Activated CD4-positive, alpha-beta T cell treated with anti-CD3 and anti-CD28 coated beads, Interleukin-2, Interleukin-4, amounts not matched to agents 100 ng/mL and 50 ng/mL, durations not matched to agents 16 hours and 8 hours (primary cell): ENCODE data around the gene ESPN.

Experiments
- DNase-seq: peaks from one replicate; pipeline ENCODE4 v3.0.0-alpha.2; 2020; ENCODE audit warnings: low spot score

Gene ESPN

DNA sequence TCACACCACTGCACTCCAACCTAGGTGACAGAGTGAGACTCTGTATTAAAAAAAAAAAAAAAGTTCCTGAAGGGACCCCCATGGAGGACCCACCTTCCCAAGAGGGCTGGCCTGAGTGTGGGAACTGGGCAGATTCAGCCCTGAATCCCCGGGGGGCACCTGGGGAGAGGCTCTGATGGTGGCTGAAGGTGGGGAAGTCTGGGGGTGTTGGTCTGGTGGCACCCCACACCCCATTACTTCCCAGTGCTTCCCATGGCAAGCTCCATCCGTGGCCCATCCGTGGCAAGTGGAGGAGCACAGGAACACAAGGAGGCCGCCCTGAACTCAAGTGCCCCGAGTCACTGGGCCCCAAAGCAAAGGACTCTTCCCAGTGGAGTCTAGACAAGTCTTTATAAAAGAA, 42.2 kb downstream of the ESPN start:
- no peak for DNase-seq

DNA sequence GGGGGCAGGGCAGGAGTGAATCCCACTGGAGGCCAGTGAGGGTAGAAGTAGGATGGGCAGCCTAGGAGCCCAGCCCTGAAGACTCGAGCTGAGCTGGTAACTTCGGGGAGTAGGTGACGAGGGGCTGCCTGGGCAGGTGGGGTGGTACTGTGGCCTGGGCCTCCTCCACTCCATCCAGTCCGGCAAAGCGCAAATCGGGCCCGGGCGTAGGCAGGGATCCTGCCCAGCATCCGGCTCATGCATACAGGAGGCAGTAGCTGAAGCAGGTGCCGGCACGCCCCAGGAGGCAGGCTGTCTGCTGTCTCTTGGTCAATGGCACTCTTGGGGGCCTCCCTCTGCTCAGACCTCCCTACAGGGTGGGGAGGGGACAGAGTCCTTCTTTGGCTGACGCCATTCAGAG, 42.6 kb downstream of the ESPN start:
- DNase-seq = no peak

DNA sequence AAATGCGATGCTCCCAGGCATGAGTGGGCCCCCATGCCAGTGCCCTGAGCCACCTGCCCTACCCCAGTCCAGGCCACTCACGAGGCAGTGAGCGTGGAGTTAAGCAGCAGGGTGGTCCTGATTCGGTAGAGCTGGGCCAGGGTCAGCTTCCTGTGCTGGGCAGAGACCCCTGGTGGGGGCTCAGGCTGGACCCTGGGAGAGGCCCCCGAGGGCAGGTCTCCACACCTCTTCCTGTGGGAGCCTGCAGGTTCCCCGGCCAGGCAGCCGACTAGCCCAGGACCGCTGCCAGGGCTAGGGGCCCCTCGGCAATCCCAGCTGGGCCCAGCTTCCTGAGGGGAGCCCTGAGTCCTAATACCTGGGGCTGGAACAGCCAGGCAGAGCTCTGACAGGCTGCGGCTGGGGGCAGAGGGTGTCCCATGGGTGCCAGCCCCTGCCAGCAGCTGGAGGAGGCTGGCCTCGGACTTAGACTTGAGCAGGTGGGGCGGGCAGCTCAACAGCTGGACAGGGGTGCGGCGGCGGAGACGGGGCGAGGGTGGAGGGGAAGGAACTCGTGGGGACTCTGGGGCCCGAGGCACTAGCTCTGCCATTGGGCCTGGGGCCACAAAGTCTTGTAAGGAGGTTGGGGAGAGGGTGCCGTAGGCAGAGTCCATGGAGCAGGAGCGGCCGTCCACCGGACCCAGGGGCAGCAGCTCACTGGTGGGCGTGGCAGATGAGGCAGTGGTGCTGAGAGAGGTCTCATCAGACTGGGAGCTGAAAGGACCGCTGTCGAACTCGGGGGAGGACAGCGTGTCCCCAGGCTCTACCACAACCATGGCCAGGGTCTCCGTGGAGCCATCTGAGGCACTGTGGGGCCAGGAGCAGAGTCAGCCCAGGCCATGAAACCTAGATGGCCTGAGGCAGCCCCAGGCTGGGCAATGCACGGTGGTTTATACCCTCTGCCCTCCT, 43.4 kb downstream of the ESPN start:
- no peak for DNase-seq

- no peak for DNase-seq
These were observed 44.3 kb downstream of the ESPN start for GRCh38 chr1:6468729-6469461.

GRCh38 chr1:6470132-6471085, 45.8 kb downstream of the ESPN start:
- DNase-seq = no peak

- DNase-seq = no peak
These were observed 46.8 kb downstream of the ESPN start for GRCh38 chr1:6471086-6471969.

GRCh38 chr1:6471970-6472368, 47.4 kb downstream of the ESPN start:
- DNase-seq = no peak

DNA sequence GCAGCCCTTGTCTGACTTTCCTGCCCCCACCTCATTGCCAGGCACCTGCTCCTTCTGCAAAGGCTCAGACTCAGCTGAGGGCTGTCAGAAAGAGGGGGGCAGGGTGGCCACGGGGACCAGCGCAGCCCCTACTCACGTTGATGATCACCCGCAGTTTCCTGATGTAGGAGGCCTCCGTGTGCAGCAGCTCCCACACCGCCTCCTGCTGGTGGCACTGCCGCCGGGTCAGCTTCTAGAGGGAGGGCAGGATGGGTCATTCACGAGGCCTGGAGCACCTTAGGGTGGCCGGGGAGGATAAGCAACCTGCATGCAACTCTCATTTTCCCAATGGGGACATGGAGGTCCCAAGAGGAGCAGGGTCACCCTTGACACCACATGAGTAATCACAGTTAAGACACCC, 47.8 kb downstream of the ESPN start:
- DNase-seq = no peak

GRCh38 chr1:6473156-6473555, 48.6 kb downstream of the ESPN start:
- DNase-seq = no peak

- no peak for DNase-seq
These were observed 49.6 kb downstream of the ESPN start for GRCh38 chr1:6473974-6474814.

DNA sequence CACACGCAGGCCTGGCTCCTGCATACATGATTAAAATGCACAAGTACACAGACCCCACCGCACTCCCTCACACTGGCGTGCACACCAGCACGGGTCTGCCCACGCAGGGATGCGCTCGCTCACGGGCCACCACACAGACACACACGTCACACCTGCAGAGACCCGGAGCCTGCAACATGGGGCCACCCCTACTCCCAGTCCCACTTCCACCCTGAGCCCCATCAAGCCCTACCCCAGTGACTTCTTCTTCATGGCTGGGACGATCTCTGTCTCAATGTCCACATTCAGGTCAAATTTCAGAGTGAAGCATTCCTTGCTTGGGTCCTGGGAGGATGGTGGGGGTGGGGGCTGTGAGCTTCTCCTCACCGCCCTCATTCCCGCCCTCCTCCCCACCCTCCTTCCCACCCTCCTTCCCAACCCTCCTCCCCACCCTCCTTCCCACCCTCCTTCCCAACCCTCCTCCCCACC, 50.3 kb downstream of the ESPN start:
- DNase-seq = no peak

DNA sequence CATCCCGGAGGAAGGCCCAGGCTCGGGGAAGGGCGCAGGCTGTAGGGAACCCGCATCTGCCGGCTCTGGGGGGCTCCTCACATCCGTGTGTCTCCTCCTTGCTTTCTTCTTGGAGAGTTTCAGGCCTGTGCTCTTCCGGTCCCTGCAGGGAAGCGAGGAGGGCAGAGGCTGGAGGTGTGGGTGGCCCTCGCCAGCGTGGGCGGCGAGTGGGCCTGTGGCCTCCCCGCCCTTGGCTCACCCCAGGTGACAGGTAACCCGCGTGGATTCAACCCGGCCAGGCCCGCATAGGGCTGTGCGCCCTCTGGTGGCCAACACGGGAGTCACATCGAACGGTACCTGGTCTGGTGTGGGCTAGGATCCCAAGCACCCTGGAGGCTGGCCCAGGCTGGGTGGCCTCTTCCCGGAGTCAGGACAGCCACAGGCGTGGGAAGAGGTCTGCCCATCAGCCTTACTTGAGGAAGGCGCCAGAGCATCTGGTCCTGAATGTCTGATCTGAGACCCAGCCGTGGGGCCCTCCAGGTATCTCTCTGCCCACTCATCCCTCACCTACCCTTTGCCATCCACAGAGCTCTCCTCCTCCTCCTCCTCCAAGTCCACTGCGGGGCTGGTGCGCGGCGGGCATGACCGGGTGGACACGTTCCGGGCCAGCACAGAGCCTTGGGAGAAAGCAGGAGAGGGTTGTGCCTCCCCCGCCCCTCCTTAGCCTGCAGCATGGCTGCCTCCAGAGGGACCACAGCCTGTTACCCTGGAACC, 51.0 kb downstream of the ESPN start:
- peak; percentile 76 for DNase-seq

DNA sequence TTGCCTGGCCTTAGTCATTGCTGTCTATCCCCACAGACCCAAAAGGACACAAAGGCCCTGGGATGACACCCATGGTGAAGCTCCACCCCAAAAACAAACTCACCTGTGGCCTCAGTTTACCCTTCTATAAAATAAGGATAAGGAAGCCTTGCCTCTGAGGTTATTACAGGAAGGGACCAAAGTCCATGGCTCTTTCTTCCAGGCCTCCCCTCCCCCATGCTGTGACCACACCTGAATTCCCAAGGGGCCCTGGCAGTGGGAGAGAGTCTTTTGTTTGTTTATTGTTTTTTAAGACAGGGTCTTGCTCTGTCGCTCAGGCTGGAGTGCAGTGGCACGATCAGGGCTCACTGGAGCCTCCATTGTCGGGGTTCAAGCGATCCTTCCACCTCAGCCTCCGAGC, 51.9 kb downstream of the ESPN start:
- DNase-seq = no peak

GRCh38 chr1:6477039-6477820, 52.7 kb downstream of the ESPN start:
- no peak for DNase-seq

DNA sequence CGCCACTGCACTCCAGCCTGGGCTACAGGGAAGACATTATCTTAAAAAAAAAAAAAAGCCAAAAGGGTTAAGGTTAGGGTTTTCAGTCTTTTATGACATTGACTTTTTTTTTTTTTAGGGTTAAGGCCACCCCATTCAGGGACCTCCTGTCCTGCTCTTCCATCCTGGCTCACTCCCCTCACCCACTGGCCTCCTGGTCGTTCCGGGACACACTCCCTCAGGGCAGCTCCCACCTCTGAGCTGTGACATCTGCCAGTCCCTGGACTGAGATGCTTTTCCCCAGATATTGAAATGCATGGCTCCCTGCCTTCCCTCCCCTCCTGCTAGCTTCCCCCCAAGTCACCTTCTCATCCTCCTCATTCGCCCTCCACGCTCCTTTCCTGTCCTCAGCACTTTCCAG, 57.2 kb downstream of the ESPN start:
- no peak for DNase-seq

- no peak for DNase-seq
These were observed 58.6 kb downstream of the ESPN start for GRCh38 chr1:6483017-6483760.

DNA sequence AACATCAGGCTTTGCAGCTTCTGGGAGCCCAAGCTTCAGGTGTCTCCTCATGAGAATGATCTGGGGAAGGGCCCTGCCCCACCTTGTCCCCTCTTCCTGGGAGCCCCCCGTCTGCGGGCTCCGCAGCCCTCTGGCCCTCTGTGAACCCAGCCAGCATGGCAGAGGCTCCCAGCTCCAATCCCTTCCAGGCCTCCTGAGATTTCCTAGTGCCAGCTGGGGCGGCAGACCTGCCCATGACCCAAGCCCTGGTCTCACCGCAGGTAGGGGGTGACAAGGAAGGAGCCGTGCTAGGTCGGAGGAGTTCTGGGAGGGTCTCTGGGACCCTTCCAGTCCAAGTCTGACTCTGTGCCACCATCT, 59.2 kb downstream of the ESPN start:
- DNase-seq = no peak

DNA sequence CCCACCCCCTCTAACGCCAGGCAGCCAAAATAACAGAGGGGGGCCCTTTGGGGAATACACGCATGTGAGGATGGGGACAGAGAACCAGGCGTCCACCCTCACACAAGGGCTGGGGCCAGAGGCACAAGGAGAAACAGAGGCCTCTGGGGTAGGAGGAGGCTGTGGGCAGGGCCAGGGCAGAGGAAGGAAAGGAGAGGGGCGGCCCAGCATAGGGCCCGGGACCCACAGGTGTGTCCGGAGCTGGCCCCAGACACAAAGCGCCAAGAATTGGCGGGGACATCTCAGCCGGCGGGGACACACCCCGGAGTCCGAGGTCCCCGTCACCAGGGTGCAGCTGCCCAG, 60.2 kb downstream of the ESPN start:
- DNase-seq = no peak
